K562 (cell line): ENCODE results near the gene MITF.

Source experiments
- ELF1 ChIP-seq: fragments of 200-800 bp; sonication (Bioruptor generic); IDR thresholded peaks from 2 replicates; pipeline ENCODE4 v1.6.1; 2016; ENCODE audit warnings: missing genetic modification characterization, missing compliant biosample characterization
- ESRRA ChIP-seq: fragments of 450-650 bp; IDR thresholded peaks from 2 replicates; pipeline ENCODE4 v1.6.1; 2014; ENCODE audit warnings: low read depth, mild to moderate bottlenecking, moderate library complexity, borderline replicate concordance
- MYC ChIP-seq, 2 experiments: fragments of 250-450 bp in 1 of 2; sonication (Bioruptor Pico) in 1 of 2; IDR thresholded peaks; 2 replicates each; pipeline versions ENCODE4 v1.5.1 to v1.6.1; 2012 to 2021; ENCODE audit warnings: low read depth in 2 of 2, borderline replicate concordance in 1 of 2, improper control_type of control experiment in 1 of 2, low read length in 1 of 2, mild to moderate bottlenecking in 1 of 2, moderate library complexity in 1 of 2
- NBN ChIP-seq: fragments of 450-650 bp; IDR thresholded peaks from 2 replicates; pipeline ENCODE4 v1.6.1; 2016; ENCODE audit warnings: low read depth, mild to moderate bottlenecking
- TEAD1 ChIP-seq, 2 experiments: fragments of 450-650 bp in 1 of 2; sonication (generic) in 1 of 2; formaldehyde crosslinking; IDR thresholded peaks; 2 replicates each; pipeline versions ENCODE4 v1.4.0 to v1.8.0; 2020 to 2022; ENCODE audit warnings: mild to moderate bottlenecking in 2 of 2, missing genetic modification reagents in 1 of 2
- TRIM24 ChIP-seq, 2 experiments: fragments of 450-650 bp; IDR thresholded peaks; 2 replicates each; pipeline ENCODE4 v1.6.1; 2016
- ZBED1 ChIP-seq: IDR thresholded peaks from 2 replicates; pipeline ENCODE4 v1.6.1; 2014
- TF ChIP-seq, protein P1 (sequence below): fragments of 150-350 bp; conservative IDR thresholded peaks from 2 replicates; pipeline ENCODE4 v1.6.1; 2014; ENCODE audit warnings: low read length
- TF ChIP-seq, protein P2 (sequence below), 3 experiments: IDR thresholded peaks in 2 of 3; conservative IDR thresholded peaks in 1 of 3; 2 replicates each; pipeline ENCODE4 v1.5.1; 2011 to 2012; ENCODE audit warnings: low read length in 3 of 3, mild to moderate bottlenecking in 3 of 3, control low read depth in 2 of 3, improper control_type of control experiment in 1 of 3, inconsistent platforms in 1 of 3, low read depth in 1 of 3, mixed read lengths in 1 of 3, moderate library complexity in 1 of 3; ENCODE audit not compliant: insufficient read depth in 2 of 3

GRCh38 chr3:69850849-69851248, 111.6 kb downstream of the MITF start:
- TF ChIP-seq ZBED1 (no peak), MYC (IDR thresholded peaks at IDR 0.05; ENCODE audit: low read depth, low read length) (no peak), MYC (CRISPR knock-in tag; IDR thresholded peaks at IDR 0.05; ENCODE audit: borderline replicate concordance, low read depth) (no peak), NBN (no peak), ESRRA (no peak), TRIM24 (IDR thresholded peaks at IDR 0.05) (no peak), ELF1 (tag) (no peak), TEAD1 (CRISPR knock-in tag; IDR thresholded peaks at IDR 0.05) (no peak)
- TF ChIP-seq, protein P1, sequence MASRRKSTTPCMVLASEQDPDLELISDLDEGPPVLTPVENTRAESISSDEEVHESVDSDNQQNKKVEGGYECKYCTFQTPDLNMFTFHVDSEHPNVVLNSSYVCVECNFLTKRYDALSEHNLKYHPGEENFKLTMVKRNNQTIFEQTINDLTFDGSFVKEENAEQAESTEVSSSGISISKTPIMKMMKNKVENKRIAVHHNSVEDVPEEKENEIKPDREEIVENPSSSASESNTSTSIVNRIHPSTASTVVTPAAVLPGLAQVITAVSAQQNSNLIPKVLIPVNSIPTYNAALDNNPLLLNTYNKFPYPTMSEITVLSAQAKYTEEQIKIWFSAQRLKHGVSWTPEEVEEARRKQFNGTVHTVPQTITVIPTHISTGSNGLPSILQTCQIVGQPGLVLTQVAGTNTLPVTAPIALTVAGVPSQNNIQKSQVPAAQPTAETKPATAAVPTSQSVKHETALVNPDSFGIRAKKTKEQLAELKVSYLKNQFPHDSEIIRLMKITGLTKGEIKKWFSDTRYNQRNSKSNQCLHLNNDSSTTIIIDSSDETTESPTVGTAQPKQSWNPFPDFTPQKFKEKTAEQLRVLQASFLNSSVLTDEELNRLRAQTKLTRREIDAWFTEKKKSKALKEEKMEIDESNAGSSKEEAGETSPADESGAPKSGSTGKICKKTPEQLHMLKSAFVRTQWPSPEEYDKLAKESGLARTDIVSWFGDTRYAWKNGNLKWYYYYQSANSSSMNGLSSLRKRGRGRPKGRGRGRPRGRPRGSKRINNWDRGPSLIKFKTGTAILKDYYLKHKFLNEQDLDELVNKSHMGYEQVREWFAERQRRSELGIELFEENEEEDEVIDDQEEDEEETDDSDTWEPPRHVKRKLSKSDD, result no peak
- TF ChIP-seq, protein P2, sequence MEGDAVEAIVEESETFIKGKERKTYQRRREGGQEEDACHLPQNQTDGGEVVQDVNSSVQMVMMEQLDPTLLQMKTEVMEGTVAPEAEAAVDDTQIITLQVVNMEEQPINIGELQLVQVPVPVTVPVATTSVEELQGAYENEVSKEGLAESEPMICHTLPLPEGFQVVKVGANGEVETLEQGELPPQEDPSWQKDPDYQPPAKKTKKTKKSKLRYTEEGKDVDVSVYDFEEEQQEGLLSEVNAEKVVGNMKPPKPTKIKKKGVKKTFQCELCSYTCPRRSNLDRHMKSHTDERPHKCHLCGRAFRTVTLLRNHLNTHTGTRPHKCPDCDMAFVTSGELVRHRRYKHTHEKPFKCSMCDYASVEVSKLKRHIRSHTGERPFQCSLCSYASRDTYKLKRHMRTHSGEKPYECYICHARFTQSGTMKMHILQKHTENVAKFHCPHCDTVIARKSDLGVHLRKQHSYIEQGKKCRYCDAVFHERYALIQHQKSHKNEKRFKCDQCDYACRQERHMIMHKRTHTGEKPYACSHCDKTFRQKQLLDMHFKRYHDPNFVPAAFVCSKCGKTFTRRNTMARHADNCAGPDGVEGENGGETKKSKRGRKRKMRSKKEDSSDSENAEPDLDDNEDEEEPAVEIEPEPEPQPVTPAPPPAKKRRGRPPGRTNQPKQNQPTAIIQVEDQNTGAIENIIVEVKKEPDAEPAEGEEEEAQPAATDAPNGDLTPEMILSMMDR (IDR thresholded peaks at IDR 0.05 in 2 of 3, conservative IDR thresholded peaks at IDR 0.05 in 1 of 3; ENCODE audit: insufficient read depth in 2 of 3, low read depth in 1 of 3, low read length in 3 of 3), result no peak
